Vagina (tissue), 2 donors: ENCODE data around the gene VWA2.

Experiments used
- POLR2AphosphoS5 ChIP-seq, 2 donors: sonication (generic); formaldehyde crosslinking; IDR thresholded peaks; one replicate each; pipeline ENCODE4 v1.9.0; 2017; ENCODE audit warnings: antibody characterized with exemption in 2 of 2, mild to moderate bottlenecking in 2 of 2, low read depth in 1 of 2; ENCODE audit not compliant: insufficient read depth in 1 of 2
- TF ChIP-seq, protein P1 (sequence below), 3 experiments: fragments of 450-650 bp in 2 of 3; fragments of 200-600 bp in 1 of 3; sonication (generic) in 1 of 3; IDR thresholded peaks; one replicate each; pipeline ENCODE4 v1.5.1; 2017 to 2019; ENCODE audit warnings: antibody characterized with exemption in 3 of 3, mild to moderate bottlenecking in 2 of 3, moderate library complexity in 2 of 3

DNA sequence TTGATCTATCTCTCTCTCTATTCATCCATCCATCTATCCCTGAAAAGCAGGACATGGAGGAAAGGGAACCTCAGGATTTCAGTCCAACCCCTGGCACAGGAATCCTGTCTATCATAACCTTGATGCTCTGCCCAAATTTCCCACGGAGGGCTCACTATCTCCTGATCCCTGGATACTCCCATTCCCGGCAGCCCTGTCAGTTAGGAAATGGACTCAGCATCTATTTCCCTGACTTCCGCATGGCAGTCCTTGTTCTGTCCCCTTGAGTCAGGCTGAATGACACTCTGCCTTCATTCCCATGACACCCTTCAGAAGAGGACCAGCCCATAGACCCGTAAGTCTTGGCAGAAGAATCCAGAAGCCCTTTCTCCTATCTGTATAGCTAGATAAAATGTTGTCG, 77.7 kb downstream of the VWA2 start:
- TF ChIP-seq POLR2AphosphoS5 (IDR thresholded peaks at IDR 0.05; ENCODE audit: insufficient read depth in 1 of 2, low read depth in 1 of 2) = no peak
- TF ChIP-seq, protein P1, sequence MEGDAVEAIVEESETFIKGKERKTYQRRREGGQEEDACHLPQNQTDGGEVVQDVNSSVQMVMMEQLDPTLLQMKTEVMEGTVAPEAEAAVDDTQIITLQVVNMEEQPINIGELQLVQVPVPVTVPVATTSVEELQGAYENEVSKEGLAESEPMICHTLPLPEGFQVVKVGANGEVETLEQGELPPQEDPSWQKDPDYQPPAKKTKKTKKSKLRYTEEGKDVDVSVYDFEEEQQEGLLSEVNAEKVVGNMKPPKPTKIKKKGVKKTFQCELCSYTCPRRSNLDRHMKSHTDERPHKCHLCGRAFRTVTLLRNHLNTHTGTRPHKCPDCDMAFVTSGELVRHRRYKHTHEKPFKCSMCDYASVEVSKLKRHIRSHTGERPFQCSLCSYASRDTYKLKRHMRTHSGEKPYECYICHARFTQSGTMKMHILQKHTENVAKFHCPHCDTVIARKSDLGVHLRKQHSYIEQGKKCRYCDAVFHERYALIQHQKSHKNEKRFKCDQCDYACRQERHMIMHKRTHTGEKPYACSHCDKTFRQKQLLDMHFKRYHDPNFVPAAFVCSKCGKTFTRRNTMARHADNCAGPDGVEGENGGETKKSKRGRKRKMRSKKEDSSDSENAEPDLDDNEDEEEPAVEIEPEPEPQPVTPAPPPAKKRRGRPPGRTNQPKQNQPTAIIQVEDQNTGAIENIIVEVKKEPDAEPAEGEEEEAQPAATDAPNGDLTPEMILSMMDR (IDR thresholded peaks at IDR 0.05) = no peak
